ENCODE results near the gene DPP9.

- TF ChIP-seq EZH2 (IDR thresholded peaks at IDR 0.05) (no peak), POLR2AphosphoS5 (IDR thresholded peaks at IDR 0.05; ENCODE audit: borderline replicate concordance, low read depth, low read length) (no peak), FOXP2 (optimal IDR thresholded peaks at IDR 0.05; ENCODE audit: control extremely low read depth, extremely low read length, insufficient read depth) (no peak)
These were observed 36.2 kb downstream of the DPP9 start for GRCh38 chr19:4687396-4687795.

Data from SK-N-MC (cell line).